Measurements from ENCODE around the gene TMEM168. TPM values are rescaled to one million over a fixed set of nuclear protein-coding genes. Genes with fewer than 3 reads are reported as not detected.
"Not testable (repeated sequence)": the region's sequence is repeated elsewhere in the genome, so short reads cannot be mapped to it uniquely, and the experiment has no call there.

TMEM168 gene
- total RNA-seq, 1 donor from 2014 or later: 24.9 TPM

DNA sequence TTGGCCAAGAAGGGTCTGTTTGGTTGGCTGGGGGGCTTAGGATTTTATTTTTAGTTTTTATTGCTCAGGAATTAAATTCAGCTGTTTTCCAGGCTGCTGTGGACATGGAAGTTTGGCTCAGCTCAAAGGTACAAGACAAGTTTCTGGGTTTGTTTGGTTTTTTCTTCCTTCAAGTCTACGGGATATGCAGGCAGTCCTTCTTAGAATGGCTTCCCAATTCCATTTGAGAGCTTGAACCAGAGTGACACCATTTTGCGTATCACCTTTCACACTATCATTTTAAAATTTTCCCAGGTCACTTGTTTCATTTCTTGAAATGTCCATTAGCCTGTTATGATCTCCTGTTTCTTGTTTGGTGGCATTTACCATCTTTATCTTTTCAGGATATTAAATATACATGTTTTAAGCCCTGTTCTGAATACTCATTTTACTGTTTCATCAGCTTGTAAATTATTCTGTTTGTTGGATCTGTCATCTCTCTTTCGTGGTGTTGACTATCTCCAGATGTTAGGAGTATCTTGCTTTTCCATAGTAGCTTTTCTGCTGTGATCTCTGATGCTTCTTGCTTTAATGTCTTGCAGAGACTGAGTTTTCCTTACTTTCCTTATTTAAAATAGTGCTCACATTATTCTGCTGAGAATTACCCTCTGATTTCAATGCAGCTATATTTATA, 9.4 kb upstream of the TMEM168 start:
- intact Hi-C loops (cut with DNase I): no loop called here

GRCh38 chr7:112798274-112799159, 8.3 kb upstream of the TMEM168 start:
- intact Hi-C loops (cut with DNase I): no loop called here
- ATAC-seq (no peak), DNase-seq (no peak)
- no peaks in the 10 kb centered on the region for H3K9me3 ChIP-seq
- no peaks in the 10 kb centered on the region for H3K4me1 ChIP-seq
- H3K27me3 ChIP-seq (ENCODE audit: low read depth): no peaks in the 10 kb centered on the region
- H3K4me3 ChIP-seq: no peak overlapping the region
- TF ChIP-seq CTCF (IDR thresholded peaks at IDR 0.05): no peak
- H3K36me3 ChIP-seq: no peaks in the 10 kb centered on the region
- H3K27ac ChIP-seq: no peak overlapping the region

More for the DNA sequence above, 9.4 kb upstream of the TMEM168 start:
- no peak overlapping the region for H3K27ac ChIP-seq
- DNase-seq: no peak
- no peak overlapping the region for H3K4me3 ChIP-seq
- H3K9me3 ChIP-seq: no peaks in the 10 kb centered on the region
- no peak for TF ChIP-seq CTCF (IDR thresholded peaks at IDR 0.05)
- H3K4me1 ChIP-seq: no peaks in the 10 kb centered on the region
- no peaks in the 10 kb centered on the region for H3K27me3 ChIP-seq (ENCODE audit: low read depth)
- no peaks in the 10 kb centered on the region for H3K36me3 ChIP-seq
- no peak for ATAC-seq

DNA sequence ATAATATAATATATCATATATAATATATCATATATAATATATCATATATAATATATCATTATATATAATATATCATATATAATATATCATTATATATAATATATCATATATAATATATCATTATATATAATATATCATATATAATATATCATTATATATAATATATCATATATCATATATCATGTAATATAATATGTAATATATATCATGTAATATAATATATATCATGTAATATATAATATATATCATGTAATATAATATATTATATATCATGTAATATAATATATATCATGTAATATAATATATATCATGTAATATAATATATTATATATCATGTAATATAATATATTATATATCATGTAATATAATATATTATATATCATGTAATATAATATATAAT, 6.4 kb upstream of the TMEM168 start:
- ATAC-seq; intact Hi-C loops (cut with DNase I); H3K27me3 ChIP-seq (ENCODE audit: low read depth); H3K4me1 ChIP-seq; H3K4me3 ChIP-seq; H3K9me3 ChIP-seq; H3K36me3 ChIP-seq; H3K27ac ChIP-seq; DNase-seq: not testable (repeated sequence)

DNA sequence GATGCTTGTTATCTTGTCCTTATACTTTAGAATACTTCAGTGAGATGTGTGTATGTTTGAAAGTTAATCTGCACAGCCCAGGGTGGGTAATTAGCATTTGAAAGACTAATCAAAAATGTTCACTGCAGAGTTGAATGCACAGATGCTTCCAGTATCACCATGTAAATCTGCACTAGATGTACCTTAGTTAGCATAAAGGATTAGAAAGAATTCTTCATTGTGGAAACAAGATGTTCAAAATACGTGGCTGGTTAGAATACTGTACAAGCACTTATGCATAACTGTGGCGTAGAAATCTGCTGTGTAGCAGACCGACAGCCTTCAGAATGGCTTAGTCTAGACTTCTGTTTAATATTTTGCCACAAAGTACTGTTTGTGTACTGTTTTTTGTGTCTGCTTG, 2.2 kb upstream of the TMEM168 start:
- Histone ChIP-seq H3K9me3 (no peaks in the 10 kb centered on the region), H3K4me1 (peaks cover 21% of the 10 kb centered on the region), H3K36me3 (no peaks in the 10 kb centered on the region), H3K4me3 (no peak overlapping the region), H3K27me3 (ENCODE audit: low read depth) (no peaks in the 10 kb centered on the region), H3K27ac (no peak overlapping the region)
- no peak for TF ChIP-seq CTCF (IDR thresholded peaks at IDR 0.05)
- intact Hi-C loops (cut with DNase I): no loop called here
- DNase-seq: no peak
- no peak for ATAC-seq

- DNase-seq: no peak
- intact Hi-C loops (cut with DNase I): no loop called here
Observed at GRCh38 chr7:112791465-112792168, 1.4 kb upstream of the TMEM168 start.

More at GRCh38 chr7:112791465-112792168, 1.4 kb upstream of the TMEM168 start:
- Histone ChIP-seq H3K4me1 (peaks cover 21% of the 10 kb centered on the region), H3K27ac (no peak overlapping the region), H3K27me3 (ENCODE audit: low read depth) (no peaks in the 10 kb centered on the region), H3K4me3 (no peak overlapping the region), H3K9me3 (no peaks in the 10 kb centered on the region), H3K36me3 (no peaks in the 10 kb centered on the region)
- no peak for TF ChIP-seq CTCF (IDR thresholded peaks at IDR 0.05)
- ATAC-seq: no peak
